ENCODE measurements around the gene PMF1.

The PMF1 gene

GRCh38 chr1:156276532-156276931, 63.7 kb downstream of the PMF1 start:
- no peak for DNase-seq

- DNase-seq = no peak
Observed at GRCh38 chr1:156276966-156277381, 64.2 kb downstream of the PMF1 start.

GRCh38 chr1:156279837-156280236, 67.0 kb downstream of the PMF1 start:
- no peak for DNase-seq

- peak in 2 of 5 experiments; percentile 24 to 68 for DNase-seq
Observed at GRCh38 chr1:156281281-156281680, 68.5 kb downstream of the PMF1 start.

- DNase-seq = peak in 1 of 5 experiments; percentile 11
Observed at GRCh38 chr1:156281693-156282478, 69.1 kb downstream of the PMF1 start.

- peak; percentile 84 to 99 (median 95) for DNase-seq
Observed at GRCh38 chr1:156282479-156283222, 69.8 kb downstream of the PMF1 start, which contains the start of gene SMG5. Gene SMG5 (minus strand): TSS chr1:156282825. CDS start chr1:156282680, 145 bp downstream.

GRCh38 chr1:156283521-156283920, 70.7 kb downstream of the PMF1 start:
- no peak for DNase-seq

- DNase-seq = no peak
Observed at GRCh38 chr1:156284112-156284511, 71.3 kb downstream of the PMF1 start, which contains the start of gene TMEM79. Gene TMEM79 (plus strand): TSS chr1:156284325. CDS start chr1:156285227, 902 bp downstream.

- no peak for DNase-seq
Observed at GRCh38 chr1:156284757-156285156, 72.0 kb downstream of the PMF1 start.

GRCh38 chr1:156285437-156285836, 72.6 kb downstream of the PMF1 start:
- DNase-seq = no peak

GRCh38 chr1:156286061-156286460, 73.3 kb downstream of the PMF1 start:
- DNase-seq = no peak
